Pulmonary artery endothelial cell (primary cell): ENCODE measurements around the gene GATA5. TPM values are rescaled to one million over a fixed set of nuclear protein-coding genes. Genes with fewer than 3 reads are reported as not detected.
"Not testable (repeated sequence)": the region's sequence is repeated elsewhere in the genome, so short reads cannot be mapped to it uniquely, and the experiment has no call there.

ENCODE experiments used
- DNase-seq: peaks from one replicate; pipeline ENCODE4 v3.0.0-alpha.2; 2011; ENCODE audit warnings: low read depth, low spot score
- total RNA-seq: library from RNA; depleted of rRNA; stranded (reverse); fragments of >200 nt; gene quantifications from 2 replicates; pipeline ENCODE4 v1.2.3, GENCODE V29; 2014

The GATA5 gene
- total RNA-seq, 1 donor from 2014 or later, result 0.07 TPM

GRCh38 chr20:62433658-62434497, 41.9 kb downstream of the GATA5 start:
- DNase-seq, result no peak

GRCh38 chr20:62430866-62431447, 44.8 kb downstream of the GATA5 start:
- DNase-seq, result no peak

- DNase-seq, result no peak
Measured at GRCh38 chr20:62430311-62430853, 45.4 kb downstream of the GATA5 start.

GRCh38 chr20:62429455-62430310, 46.1 kb downstream of the GATA5 start:
- DNase-seq, result no peak

- DNase-seq, result no peak
Measured at GRCh38 chr20:62428396-62429295, 47.1 kb downstream of the GATA5 start.

GRCh38 chr20:62428002-62428372, 47.8 kb downstream of the GATA5 start:
- DNase-seq, result no peak

GRCh38 chr20:62427172-62428001, 48.4 kb downstream of the GATA5 start, which contains the start of gene RBBP8NL:
Gene RBBP8NL, minus strand, starts transcription at chr20:62427539. Its CDS starts 7,892 bp downstream, at chr20:62419647.
- no peak for DNase-seq

GRCh38 chr20:62426699-62427131, 49.1 kb downstream of the GATA5 start:
- DNase-seq, result no peak

GRCh38 chr20:62426059-62426348, 49.8 kb downstream of the GATA5 start:
- not testable (repeated sequence) for DNase-seq

- DNase-seq, result no peak
Measured at GRCh38 chr20:62425281-62426058, 50.3 kb downstream of the GATA5 start.

GRCh38 chr20:62424249-62425107, 51.3 kb downstream of the GATA5 start:
- no peak for DNase-seq

- no peak for DNase-seq
Measured at GRCh38 chr20:62423326-62423706, 52.5 kb downstream of the GATA5 start.

- no peak for DNase-seq
Measured at GRCh38 chr20:62422636-62423325, 53.0 kb downstream of the GATA5 start.

- DNase-seq, result no peak
Measured at GRCh38 chr20:62421716-62421990, 54.1 kb downstream of the GATA5 start.

GRCh38 chr20:62420846-62421715, 54.7 kb downstream of the GATA5 start:
- DNase-seq, result no peak

GRCh38 chr20:62419759-62420158, 56.0 kb downstream of the GATA5 start:
- no peak for DNase-seq
